HG02943 (cell line): Measurements from ENCODE around the gene CERS4.
"Not testable (repeated sequence)": the region's sequence is repeated elsewhere in the genome, so short reads cannot be mapped to it uniquely, and the experiment has no call there.

Experiments used
- ATAC-seq: cut with Tn5 transposase; IDR thresholded peaks from one replicate; pipeline ENCODE4 v1.9.1; 2021; ENCODE audit warnings: mild to moderate bottlenecking, low read depth, moderate library complexity; ENCODE audit not compliant: unreplicated experiment

The CERS4 gene, protein sequence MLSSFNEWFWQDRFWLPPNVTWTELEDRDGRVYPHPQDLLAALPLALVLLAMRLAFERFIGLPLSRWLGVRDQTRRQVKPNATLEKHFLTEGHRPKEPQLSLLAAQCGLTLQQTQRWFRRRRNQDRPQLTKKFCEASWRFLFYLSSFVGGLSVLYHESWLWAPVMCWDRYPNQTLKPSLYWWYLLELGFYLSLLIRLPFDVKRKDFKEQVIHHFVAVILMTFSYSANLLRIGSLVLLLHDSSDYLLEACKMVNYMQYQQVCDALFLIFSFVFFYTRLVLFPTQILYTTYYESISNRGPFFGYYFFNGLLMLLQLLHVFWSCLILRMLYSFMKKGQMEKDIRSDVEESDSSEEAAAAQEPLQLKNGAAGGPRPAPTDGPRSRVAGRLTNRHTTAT

DNA sequence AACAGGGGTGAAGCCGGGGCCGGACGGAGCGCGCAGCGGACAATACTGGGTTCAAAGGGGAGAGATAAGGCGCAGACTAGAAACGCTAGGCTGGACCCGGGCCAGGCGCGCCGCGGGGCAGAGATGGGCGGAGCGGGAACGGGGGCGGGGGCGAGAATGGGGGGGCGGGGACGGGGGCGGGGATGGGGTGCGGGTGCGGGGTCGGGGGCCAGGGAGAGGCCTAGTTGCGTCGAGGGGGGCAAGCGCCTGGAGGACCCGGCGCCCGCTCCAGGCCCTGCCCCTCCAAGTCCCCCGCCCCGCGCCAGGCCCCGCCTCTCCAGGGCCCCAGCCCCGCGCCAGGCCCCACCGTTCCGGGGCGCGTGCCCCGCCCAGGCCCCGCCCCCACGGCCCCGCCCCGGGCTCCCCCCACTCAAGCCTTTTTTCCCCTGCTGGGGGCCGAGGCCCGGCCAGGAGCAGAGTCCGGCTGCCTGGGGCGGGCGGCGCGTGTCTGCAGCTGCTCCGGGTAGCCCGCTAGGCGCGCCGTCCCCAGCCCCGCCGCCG is at the start of gene CERS4:
CERS4 (plus strand) TSS at position 449 of the 540 bp plus-strand sequence. CDS start 41,707 bp downstream, outside the sequence.
- peak; percentile 47 for ATAC-seq

DNA sequence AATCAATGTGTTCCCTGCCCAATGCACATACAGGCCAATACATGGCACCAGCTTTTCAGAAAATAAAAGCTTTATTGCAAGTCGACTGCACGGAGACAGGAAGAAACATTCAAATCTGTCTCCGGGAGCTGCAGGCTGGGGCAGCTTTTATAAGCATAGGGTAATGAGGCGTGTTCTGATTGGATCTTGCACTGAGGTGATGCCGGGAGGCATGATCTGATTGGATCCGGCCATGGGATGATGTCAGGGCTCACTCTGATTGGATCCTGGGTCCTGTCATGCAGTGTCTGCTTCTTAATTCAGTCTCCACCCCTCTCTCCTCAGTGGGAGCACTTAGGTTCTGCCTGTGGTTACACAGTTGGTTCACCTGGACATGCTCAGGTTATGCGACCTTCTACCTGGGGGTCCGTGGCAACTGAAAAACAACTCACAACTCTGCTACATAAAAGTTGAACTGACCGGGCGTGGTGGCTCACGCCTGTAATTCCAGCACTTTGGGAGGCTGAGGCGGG is 48.0 kb upstream of the CERS4 start:
- ATAC-seq: no peak

DNA sequence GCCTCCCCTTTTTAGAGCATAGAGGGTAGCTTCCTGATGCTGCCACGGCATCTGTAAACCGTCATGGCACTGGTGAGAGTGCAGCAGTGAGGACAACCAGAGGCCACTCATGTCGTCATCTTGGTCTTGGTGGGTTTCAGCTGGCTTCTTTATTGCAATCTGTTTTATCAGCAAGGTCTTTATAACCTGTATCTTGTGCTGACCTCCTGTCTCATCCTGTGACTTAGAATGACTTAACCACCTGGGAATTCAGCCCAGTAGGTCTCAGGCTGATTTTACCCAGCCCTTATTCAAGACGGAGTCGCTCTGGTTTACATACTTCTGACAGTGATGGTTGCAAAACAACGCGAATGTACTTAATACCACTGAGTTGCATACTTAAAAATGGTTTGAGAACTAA is 45.4 kb upstream of the CERS4 start:
- ATAC-seq: no peak

DNA sequence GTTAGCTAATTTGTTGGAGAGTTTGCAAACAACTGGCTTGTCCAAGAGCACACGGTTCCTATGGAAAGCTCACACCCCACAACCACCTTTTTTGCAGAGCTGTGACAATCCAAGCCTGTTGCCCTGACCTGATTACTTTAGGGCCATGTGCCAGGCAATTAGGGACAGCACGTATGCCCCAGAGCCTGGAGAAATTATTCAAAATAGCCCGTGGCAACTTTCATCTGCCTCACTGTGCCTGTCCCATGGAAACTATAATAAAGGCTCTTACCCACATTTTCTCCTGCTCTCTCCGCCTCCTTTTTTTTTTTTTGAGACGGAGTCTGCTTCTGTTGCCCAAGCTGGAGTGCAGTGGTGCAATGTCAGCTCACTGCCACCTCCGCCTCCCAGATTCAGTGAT is 41.2 kb upstream of the CERS4 start:
- no peak for ATAC-seq

DNA sequence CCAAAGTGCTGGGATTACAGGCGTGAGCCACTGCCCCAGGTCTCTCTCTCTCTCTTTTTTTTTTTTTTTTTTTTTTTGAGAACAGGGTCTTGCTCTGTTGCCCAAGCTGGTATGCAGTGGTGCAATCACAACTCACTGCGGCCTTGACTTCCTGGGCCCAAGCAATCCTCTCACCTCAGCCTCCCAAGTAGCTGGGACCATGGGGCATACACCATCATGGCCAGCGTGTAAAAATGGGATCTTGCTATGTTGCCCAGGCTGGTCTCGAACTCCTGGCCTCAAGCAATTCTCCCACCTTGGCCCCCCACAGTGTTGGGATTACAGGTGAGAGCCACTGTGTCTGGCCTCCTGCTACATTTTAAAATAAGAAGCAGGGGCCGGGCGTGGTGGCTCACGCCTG is 40.6 kb upstream of the CERS4 start:
- no peak for ATAC-seq

DNA sequence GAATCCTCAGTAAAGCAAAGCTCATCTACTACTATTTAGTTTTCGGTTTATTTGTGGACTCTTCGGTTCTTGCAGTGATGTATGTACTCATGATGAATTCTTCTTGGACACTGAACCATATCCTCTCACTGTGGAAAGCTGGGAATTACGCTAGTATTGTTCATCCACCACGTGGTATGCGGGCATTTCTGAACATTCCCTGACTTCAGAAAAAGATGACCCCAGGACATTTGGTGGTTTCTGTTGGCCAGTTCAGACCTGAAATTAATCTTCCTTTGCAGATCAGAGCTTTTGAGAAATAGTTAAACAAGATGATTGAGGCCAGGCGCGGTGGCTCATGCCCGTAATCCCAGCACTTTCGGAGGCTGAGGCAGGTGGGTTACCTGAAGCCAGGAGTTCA is 34.5 kb upstream of the CERS4 start:
- no peak for ATAC-seq

DNA sequence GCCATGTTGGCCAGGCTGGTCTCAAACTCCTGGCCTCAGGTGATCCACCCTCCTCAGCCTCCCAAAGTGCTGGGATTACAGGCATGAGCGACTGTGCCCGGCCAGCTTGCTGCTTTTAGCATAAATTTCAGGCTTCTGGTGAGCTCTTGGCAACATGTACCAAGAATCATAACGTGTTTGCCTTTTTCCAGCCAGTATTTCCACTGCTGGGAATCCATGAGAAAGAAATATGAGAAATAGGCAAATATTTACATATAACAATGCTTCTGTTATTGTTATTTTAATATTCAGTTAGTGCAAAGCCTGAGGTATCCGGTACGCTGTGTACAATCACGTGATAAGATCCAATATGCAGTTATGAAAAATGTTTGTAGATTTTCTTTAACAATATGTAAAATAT is 29.2 kb upstream of the CERS4 start:
- ATAC-seq: no peak

DNA sequence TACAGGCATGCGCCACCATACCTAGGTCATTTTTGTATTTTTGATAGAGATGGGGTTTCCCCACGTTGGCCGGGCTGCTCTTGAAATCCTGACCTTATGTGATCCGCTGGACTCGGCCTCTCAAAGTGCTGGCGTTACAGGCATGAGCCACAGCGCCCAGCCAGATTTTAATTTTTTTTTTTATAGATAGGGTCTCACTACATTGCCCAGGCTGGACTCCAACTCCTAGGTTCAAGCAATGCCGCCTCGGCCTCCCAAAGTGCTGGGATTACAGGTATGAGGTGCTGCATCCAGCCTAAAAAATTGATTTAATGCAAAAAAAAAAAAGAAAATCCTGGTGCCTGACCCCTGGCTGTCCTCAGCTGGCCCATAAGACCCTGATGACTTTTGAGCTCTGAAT is 24.9 kb upstream of the CERS4 start:
- no peak for ATAC-seq

DNA sequence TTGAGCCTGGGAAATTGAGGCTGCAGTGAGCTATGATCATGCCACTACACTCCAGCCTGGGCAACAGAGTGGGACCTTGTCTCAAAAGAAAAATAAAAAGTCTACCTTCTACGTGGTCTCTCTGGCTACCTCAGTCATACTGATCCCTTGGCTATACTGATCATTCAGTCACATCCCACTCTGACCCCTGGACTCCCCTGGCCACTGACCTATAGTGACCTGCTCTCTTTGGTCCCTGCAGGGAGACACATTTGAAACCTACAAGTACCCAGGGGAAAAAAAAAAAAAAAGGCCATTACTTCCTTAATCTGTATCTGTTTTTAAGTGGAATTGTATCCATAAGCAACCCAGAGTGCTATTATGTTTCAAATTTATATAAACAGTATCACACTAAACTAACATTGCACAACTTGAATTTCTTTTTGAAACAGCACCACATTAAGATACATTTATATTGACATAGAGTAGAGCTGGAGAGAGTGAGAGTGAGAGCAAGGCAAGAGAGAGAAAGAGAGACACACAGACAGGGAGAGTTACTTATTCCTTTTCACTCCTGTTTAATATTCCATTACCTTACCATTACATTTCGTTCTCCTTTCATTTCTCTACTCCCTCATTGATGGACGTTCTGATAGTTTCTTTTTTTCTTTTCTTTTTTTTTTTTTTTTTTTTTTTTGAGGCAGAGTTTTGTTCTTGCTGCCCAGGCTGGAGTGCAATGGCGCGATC is 23.7 kb upstream of the CERS4 start:
- ATAC-seq: no peak

DNA sequence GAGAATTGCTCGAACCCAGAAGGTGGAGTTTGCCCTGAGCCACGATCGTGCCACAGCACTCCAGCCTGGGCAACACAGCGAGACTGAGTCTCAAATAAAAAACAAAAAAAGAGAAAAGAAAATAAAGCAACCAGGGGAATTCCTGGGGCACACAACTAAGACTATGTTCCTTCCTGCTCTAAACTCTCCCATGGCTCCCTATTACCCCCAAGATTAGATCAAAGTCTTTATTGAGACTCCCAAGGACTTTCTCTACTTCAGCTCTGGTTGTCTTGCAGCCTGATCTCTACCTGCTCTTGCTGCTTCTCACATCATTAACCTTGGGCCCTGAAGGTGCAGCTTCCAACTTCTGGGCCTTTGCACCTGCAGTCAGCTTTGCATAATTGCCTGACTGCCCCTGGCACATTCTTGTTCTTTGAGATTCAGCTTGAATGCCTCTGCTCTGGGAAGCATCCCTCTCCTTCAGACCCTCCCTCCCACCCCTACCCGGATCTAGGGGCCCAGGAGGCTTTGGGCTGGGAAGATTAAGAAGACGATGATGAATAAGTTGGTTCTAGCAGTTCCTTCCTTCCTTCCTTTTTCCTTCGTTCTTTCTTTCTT is 16.8 kb upstream of the CERS4 start:
- no peak for ATAC-seq

DNA sequence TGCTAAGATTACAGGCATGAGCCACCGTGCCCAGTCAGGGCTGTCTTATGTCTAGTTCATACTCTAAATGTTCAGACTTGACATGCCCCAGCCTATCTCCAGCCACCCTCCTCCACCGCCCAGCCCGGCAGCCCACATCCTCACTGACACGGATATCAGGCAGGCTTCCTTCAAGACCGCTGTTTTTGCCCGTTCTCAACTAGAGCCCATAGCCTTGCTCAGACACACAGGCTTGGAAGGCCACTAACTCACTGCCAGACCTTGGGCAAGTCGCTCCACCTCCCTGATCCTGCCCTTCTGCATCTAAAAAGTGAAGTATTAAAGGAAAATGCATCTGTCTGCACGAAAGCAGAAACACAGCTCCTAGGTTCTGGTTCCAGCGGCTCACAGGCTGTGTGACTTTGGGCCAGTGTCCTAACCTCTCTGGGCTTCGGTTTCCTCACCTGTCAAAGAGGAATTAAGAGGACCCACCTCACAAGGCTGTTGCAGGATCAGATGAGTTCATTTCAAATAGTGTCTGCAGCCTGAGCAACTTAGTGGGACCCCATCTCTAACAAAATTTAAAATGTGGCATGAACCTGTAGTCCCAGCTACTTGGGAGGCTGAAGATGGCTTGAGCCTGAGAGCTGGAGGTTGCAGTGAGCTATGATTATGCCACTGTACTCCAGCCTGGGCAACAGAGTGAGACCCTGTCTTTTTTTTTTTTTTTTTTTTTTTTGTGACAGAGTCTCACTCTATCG is 14.5 kb upstream of the CERS4 start:
- ATAC-seq: no peak

DNA sequence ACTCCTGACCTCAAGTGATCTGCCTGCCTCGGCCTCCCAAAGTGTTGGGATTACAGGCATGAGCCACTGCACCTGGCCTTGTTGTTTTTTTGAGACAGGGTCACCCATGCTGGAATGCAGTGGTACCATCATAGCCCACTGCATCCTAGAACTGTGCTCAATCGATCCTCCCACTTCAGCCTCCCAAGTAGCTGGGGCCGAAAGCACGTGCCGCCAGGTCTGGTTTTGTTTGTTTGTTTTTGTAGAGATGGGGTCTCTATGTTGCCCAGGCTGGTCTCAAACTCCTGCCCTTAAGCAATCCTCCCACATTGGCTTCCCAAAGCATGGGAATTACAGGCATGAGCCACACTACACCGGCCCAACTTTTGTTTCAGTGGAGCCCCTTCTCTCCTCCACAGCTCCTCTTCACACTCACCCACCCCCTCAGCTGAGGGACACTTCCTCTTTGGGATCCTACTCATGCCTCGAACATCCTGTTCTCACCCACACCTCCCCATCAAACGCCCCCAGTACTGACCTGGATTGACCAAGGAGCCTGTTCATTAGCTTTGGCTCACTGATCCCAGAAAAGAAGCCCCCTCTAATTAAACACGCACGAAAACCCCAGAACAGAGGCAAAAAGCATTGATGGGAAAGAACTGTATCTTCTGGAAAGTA is 12.8 kb upstream of the CERS4 start:
- no peak for ATAC-seq

DNA sequence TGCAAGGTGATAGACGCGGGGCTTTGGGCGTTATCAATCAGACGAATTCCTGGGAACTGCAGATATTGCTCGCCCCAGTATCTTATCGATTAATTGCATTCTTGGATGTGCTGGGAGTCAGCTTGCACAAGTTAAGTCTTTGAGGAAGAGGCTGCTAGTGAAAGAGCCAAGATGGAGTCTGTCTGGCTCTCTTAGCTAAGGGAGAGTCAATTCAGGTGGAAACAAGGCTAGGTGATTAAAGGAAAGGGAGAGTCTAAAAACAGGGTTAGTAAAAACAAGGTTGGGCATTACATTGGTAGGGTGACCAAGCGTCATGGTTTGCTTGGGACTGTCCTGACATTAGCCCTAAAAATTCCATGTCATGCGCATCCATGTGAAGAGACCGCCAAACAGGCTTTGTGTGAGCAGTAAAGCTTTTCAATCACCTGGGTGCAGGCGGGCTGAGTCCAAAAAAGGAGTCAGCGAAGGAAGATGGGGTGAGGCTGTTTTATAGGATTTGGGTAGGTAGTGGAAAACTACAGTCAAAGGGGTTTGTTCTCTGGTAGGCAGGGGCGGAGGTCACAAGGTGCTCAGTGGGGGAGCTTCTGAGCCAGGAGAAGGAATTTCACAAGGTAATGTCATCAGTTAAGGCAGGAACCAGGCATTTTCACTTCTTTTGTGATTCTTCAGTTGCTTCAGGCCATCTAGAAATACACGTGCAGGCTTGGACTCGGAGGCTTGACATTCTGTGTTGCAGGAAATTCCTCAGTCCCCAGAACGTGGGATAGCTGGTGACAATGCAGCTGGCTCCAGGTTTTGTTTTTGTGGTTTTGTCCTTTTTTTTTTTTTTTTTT is 5.7 kb upstream of the CERS4 start:
- ATAC-seq: not testable (repeated sequence)

DNA sequence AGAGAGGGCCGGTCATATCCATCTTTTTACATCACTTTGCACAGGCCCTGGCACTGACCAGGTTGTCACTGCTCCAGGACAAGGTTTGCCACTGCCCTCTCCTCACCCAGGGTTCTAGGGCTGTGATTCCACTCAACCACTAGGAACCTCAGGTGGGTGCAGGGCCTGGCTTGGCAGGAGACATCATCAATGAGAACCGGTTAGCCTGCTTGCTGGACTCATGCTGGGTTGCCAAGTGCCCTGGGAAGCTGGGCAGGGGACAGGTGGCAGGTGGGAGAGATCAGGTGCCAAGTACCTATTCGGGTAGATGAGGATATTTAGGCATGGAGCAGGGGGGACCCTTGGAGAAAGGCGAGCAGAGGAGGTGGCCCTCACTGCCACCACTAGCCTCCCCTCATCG is 4.2 kb upstream of the CERS4 start:
- no peak for ATAC-seq

DNA sequence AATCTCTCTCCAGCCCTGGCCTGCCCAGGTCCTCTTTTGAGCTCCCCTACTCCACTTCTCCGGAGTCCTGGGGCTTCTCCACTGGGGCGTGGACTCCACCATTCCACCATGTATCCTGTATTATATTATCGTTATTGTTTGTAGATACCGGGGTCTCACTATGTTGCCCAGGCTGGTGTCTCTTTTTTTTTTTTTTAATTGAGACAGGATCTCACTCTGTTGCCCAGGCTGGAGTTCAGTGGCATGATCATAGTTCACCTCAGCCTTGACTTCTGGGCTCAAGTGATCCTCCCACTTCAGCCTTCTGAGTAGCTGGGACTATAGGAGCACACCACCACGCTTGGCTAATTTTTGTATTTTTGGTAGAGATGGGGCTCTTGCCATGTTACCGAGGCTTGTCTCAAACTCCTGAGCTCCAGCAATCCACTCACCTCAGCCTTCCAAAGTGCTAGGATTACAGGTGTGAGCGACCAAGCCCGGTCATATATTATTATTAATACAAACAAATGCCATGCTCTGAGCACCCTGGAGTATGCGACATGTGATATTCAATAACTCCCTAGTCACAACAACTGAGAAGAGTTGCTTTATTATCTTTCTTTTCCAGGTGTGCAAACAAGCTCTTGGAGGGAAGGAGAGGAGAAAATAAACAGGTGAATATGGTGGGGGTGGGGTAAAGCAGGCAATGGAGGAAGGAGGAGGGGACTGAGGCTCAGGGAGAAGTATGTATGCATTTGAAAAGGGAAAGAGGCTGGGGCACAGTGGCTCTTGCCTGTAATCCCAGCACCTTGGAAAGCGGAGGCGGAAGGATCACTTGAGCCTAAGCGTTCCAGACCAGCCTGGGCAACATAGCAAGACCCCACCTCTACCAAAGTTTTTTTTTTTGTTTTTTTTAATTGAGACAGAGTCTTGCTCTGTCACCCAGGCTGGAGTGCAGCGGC is 2.8 kb upstream of the CERS4 start:
- ATAC-seq: no peak

DNA sequence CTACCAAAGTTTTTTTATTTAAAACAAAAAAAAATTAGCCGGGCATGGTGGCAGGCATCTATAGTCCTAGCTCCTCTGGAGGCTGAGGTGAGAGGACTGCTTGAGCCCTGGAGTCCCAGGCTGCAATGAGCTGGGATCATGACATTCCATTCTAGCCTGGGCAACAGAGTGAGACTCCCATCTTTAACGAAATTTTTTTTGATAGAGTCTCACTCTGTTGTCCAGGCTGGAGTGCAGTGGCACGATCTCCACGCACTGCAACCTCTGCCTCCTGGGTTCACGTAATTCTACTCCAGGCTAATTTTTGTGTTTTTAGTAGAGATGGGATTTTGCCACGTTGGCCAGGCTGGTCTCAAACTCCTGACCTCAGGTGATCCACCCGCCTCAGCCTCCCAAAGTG is 1.8 kb upstream of the CERS4 start:
- ATAC-seq: not testable (repeated sequence)

DNA sequence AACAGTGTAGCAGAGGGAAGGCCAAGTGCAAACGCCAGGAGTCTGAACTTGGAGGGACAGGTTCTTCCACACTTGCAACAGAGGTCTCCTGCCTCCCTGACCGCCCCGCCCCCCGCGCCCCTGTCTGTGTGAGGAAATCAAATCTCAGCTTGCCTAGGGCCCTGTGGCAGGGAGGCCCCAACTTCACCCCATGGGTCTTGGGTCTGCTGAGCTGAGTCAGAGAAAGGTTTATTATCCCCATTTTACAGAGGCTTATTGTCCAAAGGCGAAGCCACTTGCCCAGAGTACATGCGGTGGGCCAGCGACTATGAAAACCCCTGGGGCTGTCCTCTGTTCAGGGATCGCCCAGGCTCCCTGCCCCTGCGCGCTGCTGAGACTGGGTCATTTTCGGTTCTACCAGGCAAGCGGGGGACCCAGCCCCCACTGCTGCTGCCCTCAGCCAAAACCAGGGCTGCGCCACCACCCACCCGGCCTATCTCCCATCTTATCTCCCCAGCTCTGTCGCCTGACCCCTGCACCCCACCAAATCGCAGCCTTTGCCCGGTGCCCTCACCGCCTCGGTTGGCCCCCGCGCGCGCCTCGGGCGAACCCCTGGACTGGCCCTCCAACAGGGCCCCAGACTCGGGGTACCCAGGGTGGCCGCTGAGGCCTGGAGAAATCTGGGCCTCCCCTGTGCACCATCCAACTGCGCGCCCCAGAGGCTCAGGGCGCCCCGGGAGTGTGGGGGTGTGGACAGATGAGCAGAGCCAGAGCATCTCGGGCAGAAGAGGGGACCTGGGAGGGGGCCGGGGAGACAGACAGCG is 850 bp upstream of the CERS4 start:
- ATAC-seq: peak; percentile 17
